ENCODE data around the gene CEBPE. TPM values are rescaled to one million over a fixed set of nuclear protein-coding genes. Genes with fewer than 3 reads are reported as not detected.

Gene CEBPE
- total and polyA plus RNA-seq, 2 donors (not counting 3 experiments of a cell fraction or from before 2014, with no cell fraction given) = not detected

DNA sequence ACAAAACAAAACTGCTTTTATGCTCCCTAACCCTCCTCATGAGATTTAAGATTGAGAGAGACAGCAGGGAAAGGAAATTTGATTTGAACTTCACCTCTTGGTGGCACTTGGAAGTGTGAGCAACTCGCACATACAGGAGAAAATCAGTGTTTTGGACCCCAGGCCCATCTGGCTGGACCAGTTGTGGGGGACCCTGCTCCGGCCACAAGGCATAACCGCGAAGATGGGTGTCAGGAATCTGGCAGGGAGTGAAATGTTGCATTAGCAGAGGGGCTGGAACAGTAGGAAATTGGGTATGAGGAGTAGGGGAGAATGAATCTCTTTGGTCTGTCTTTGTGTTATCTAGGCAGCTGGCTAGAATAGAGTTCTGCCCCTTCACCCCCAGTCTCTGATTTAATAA lies 15.5 kb downstream of the CEBPE start:
- ChIA-PET POLR2A (no interaction called here), CTCF (interaction anchor here (1.3 to 1.5 kb wide), 2 partner anchors 17 to 35 kb away, joined by 3 to 5 read pairs; no protein-coding TSS in a partner anchor)
- H3K36me3 ChIP-seq (ENCODE audit: control insufficient read depth in 2 of 2, extremely low read depth in 1 of 2, insufficient read depth in 2 of 2, low read length in 2 of 2) = peaks cover 0 to 3% of the 10 kb centered on the region in 2 experiments
- H3K4me3 ChIP-seq (replicated peaks in 1 of 3; ENCODE audit: insufficient read depth in 1 of 3, low read depth in 1 of 3, low read length in 3 of 3) = no peak overlapping the region
- no TSS peak for BruUV-seq (replicated peaks)
- H3K27ac ChIP-seq (ENCODE audit: insufficient read depth, low read depth, low read length) = no peak overlapping the region
- H3K4me1 ChIP-seq (ENCODE audit: control insufficient read depth, extremely low read depth, insufficient read depth, low read length) = no peaks in the 10 kb centered on the region
- TF ChIP-seq POLR2AphosphoS5 (IDR thresholded peaks at IDR 0.05; ENCODE audit: insufficient read depth, low read depth, low read length) = no peak
- TF ChIP-seq GATA2 (IDR thresholded peaks at IDR 0.05; ENCODE audit: insufficient read depth, insufficient read length, low read depth, low read length) = no peak
- no peaks in the 10 kb centered on the region for H3K9me1 ChIP-seq (replicated peaks; ENCODE audit: control insufficient read depth, extremely low read depth, insufficient read depth, low read length)
- peaks cover 5% of the 10 kb centered on the region for H3K79me2 ChIP-seq (ENCODE audit: control insufficient read depth, insufficient read depth, low read length)
- no peaks in the 10 kb centered on the region for H4K20me1 ChIP-seq (replicated peaks; ENCODE audit: control insufficient read depth, extremely low read depth, insufficient read depth, low read length)
- no peak for DNase-seq (ENCODE audit: low read depth, low spot score)
- H3K27me3 ChIP-seq (ENCODE audit: control insufficient read depth in 2 of 2, insufficient read depth in 2 of 2, low read length in 2 of 2) = no peaks in the 10 kb centered on the region
- no peak overlapping the region for H3K4me2 ChIP-seq (ENCODE audit: insufficient read depth, low read length)
- no peaks in the 10 kb centered on the region for H3K9me3 ChIP-seq (replicated peaks; ENCODE audit: control insufficient read depth, insufficient read depth, low read length)
- no peak for FAIRE-seq
- H2AFZ ChIP-seq (ENCODE audit: low read depth, low read length) = no peak overlapping the region
- no peak overlapping the region for H3K9ac ChIP-seq (replicated peaks; ENCODE audit: extremely low read depth, insufficient read depth, low read length)
- intact Hi-C loops (cut with micrococcal nuclease) (no loop called here), dilution Hi-C loops (cut with MboI; ENCODE audit: extremely low pct_ligation_motif_present, low sequenced_read_pairs) (no loop called here)

DNA sequence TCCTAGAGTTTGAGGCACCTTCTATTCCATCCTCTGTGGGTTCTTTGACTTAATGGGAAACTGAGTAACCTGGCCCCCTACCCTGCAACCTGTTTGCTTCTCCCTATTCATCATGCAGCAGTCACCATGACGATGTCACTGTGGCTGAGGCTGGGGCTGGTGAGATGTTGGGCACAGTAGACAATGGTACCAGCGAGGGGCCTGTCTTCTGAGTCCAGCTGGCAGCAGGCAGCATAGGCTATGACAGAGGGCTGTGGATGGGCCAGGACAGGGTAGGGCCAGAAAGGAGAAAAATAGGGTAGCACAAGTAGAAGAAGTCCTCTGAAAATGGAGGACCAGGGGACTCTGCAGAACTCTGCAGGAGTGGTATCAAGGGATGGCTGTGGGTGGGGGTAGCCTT lies 16.3 kb downstream of the CEBPE start:
- POLR2A ChIA-PET = no interaction called here
- no peak overlapping the region for H3K4me3 ChIP-seq (replicated peaks in 1 of 3; ENCODE audit: insufficient read depth in 1 of 3, low read depth in 1 of 3, low read length in 3 of 3)
- dilution Hi-C loops (cut with MboI; ENCODE audit: extremely low pct_ligation_motif_present, low sequenced_read_pairs) (no loop called here), intact Hi-C loops (cut with micrococcal nuclease) (no loop called here)
- no peaks in the 10 kb centered on the region for H3K9me1 ChIP-seq (replicated peaks; ENCODE audit: control insufficient read depth, extremely low read depth, insufficient read depth, low read length)
- no peak overlapping the region for H3K9ac ChIP-seq (replicated peaks; ENCODE audit: extremely low read depth, insufficient read depth, low read length)
- DNase-seq (ENCODE audit: low read depth, low spot score) (no peak), FAIRE-seq (no peak)
- no peaks in the 10 kb centered on the region for H4K20me1 ChIP-seq (replicated peaks; ENCODE audit: control insufficient read depth, extremely low read depth, insufficient read depth, low read length)
- no peak overlapping the region for H2AFZ ChIP-seq (ENCODE audit: low read depth, low read length)
- no peak overlapping the region for H3K4me2 ChIP-seq (ENCODE audit: insufficient read depth, low read length)
- peaks cover 3 to 7% of the 10 kb centered on the region in 2 experiments for H3K36me3 ChIP-seq (ENCODE audit: control insufficient read depth in 2 of 2, extremely low read depth in 1 of 2, insufficient read depth in 2 of 2, low read length in 2 of 2)
- H3K27ac ChIP-seq (ENCODE audit: insufficient read depth, low read depth, low read length) = no peak overlapping the region
- H3K79me2 ChIP-seq (ENCODE audit: control insufficient read depth, insufficient read depth, low read length) = peaks cover 11% of the 10 kb centered on the region
- no peaks in the 10 kb centered on the region for H3K9me3 ChIP-seq (replicated peaks; ENCODE audit: control insufficient read depth, insufficient read depth, low read length)
- no peak for TF ChIP-seq JUN (IDR thresholded peaks at IDR 0.05; ENCODE audit: borderline replicate concordance, insufficient read depth, insufficient read length, low read depth)
- TF ChIP-seq, protein P1, sequence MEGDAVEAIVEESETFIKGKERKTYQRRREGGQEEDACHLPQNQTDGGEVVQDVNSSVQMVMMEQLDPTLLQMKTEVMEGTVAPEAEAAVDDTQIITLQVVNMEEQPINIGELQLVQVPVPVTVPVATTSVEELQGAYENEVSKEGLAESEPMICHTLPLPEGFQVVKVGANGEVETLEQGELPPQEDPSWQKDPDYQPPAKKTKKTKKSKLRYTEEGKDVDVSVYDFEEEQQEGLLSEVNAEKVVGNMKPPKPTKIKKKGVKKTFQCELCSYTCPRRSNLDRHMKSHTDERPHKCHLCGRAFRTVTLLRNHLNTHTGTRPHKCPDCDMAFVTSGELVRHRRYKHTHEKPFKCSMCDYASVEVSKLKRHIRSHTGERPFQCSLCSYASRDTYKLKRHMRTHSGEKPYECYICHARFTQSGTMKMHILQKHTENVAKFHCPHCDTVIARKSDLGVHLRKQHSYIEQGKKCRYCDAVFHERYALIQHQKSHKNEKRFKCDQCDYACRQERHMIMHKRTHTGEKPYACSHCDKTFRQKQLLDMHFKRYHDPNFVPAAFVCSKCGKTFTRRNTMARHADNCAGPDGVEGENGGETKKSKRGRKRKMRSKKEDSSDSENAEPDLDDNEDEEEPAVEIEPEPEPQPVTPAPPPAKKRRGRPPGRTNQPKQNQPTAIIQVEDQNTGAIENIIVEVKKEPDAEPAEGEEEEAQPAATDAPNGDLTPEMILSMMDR (IDR thresholded peaks at IDR 0.05; ENCODE audit: extremely low read depth in 1 of 2, insufficient read depth in 1 of 2, low read depth in 1 of 2, low read length in 2 of 2) = no peak
- no peak for TF ChIP-seq MYC (IDR thresholded peaks at IDR 0.05; ENCODE audit: low read depth, low read length)
- TF ChIP-seq, protein P2, sequence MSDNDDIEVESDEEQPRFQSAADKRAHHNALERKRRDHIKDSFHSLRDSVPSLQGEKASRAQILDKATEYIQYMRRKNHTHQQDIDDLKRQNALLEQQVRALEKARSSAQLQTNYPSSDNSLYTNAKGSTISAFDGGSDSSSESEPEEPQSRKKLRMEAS (IDR thresholded peaks at IDR 0.05; ENCODE audit: insufficient read depth, insufficient read length) = no peak
- TF ChIP-seq FOS (IDR thresholded peaks at IDR 0.05; ENCODE audit: borderline replicate concordance, insufficient read depth, low read length) = no peak
- no peak for TF ChIP-seq POLR2AphosphoS5 (IDR thresholded peaks at IDR 0.05; ENCODE audit: insufficient read depth, low read depth, low read length)
- TF ChIP-seq POLR2A (IDR thresholded peaks at IDR 0.05; ENCODE audit: low read depth, low read length) = no peak
- TF ChIP-seq GATA2 (IDR thresholded peaks at IDR 0.05; ENCODE audit: insufficient read depth, insufficient read length, low read depth, low read length) = no peak
- no peak for TF ChIP-seq EZH2 (IDR thresholded peaks at IDR 0.05; ENCODE audit: borderline replicate concordance, low read depth, low read length, severe bottlenecking)
- BruUV-seq (replicated peaks) = no TSS peak
- CTCF ChIA-PET = interaction anchor here (0.7 to 2.9 kb wide), 5 partner anchors 18 to 108 kb away, joined by 3 to 16 read pairs (median 3); no protein-coding TSS in a partner anchor
- no peaks in the 10 kb centered on the region for H3K4me1 ChIP-seq (ENCODE audit: control insufficient read depth, extremely low read depth, insufficient read depth, low read length)
- H3K27me3 ChIP-seq (ENCODE audit: control insufficient read depth in 2 of 2, insufficient read depth in 2 of 2, low read length in 2 of 2) = no peaks in the 10 kb centered on the region

All from endothelial cell of umbilical vein (primary cell).